Measurements from ENCODE around the gene GPT2. TPM values are rescaled to one million over a fixed set of nuclear protein-coding genes. Genes with fewer than 3 reads are reported as not detected.

Gene GPT2
- total RNA-seq, 1 experiment from 2014 or later = 68.8 TPM

DNA sequence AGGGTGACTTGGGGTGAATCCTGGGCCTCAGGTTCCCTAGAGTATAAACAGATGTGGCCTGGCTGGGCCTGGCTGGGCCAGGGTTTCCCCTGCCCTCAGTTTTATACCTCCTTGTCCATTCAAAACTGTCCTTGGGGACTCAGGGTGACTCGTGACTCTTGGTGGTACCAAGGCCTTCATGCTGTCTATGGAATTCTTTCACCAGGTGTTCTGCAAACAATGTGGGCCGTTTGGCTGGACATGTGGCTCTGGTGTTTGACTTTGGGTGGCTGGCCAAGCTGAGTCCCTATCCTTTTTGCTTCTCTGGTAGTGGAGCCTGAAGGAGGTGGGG lies 3.3 kb downstream of the GPT2 start:
- Histone ChIP-seq H3K79me1 (ENCODE audit: insufficient read depth, low read depth, low read length, poor library complexity, severe bottlenecking) (peaks cover 2% of the 10 kb centered on the region), H4K20me1 (ENCODE audit: control insufficient read depth, insufficient read depth, insufficient read length) (no peaks in the 10 kb centered on the region), H2AK5ac (ENCODE audit: insufficient read length, low read length) (no peak overlapping the region), H3K79me2 (ENCODE audit: insufficient read depth, low read length) (peaks cover 32% of the 10 kb centered on the region; the same call in 1 of the 2 replicates), H3K56ac (ENCODE audit: insufficient read length, low read depth, low read length) (no peak overlapping the region), H2BK20ac (ENCODE audit: low read depth, low read length, poor library complexity, severe bottlenecking) (no peak overlapping the region), H3K18ac (ENCODE audit: insufficient read length, low read depth, low read length) (no peak overlapping the region), H2BK15ac (ENCODE audit: low read depth, low read length) (no peak overlapping the region), H2BK12ac (ENCODE audit: insufficient read length, low read depth, low read length) (no peak overlapping the region), H3K4me1 (ENCODE audit: insufficient read depth, low read length) (peaks cover 8% of the 10 kb centered on the region; the same call in 1 of the 2 replicates), H4K91ac (ENCODE audit: insufficient read length, low read depth, low read length) (no peak overlapping the region), H3T11ph (ENCODE audit: low read length) (no peak overlapping the region), H4K8ac (replicated peaks; ENCODE audit: insufficient read length, low read depth, low read length) (no peak overlapping the region), H3K4me2 (ENCODE audit: insufficient read depth, insufficient read length, low read length) (no peak overlapping the region), H3K4ac (ENCODE audit: low read depth, low read length) (no peak overlapping the region), H3K23ac (ENCODE audit: insufficient read length, low read depth, low read length) (no peak overlapping the region), H3K27me3 (ENCODE audit: insufficient read depth, low read length) (no peaks in the 10 kb centered on the region), H3K27ac (ENCODE audit: insufficient read length, low read depth, low read length) (no peak overlapping the region), H3K9ac (ENCODE audit: extremely low read depth, insufficient read length, low read length) (no peak overlapping the region), H4K5ac (ENCODE audit: insufficient read length, low read depth, low read length) (no peak overlapping the region), H3K9me3 (ENCODE audit: control insufficient read depth, low read depth, low read length) (no peaks in the 10 kb centered on the region), H2BK5ac (ENCODE audit: insufficient read length, low read length) (no peak overlapping the region), H3K14ac (ENCODE audit: insufficient read depth, low read length) (no peak overlapping the region), H3K23me2 (ENCODE audit: insufficient read length, low read depth, low read length, poor library complexity, severe bottlenecking) (peaks cover 11% of the 10 kb centered on the region), H2AFZ (ENCODE audit: low read length) (no peak overlapping the region), H2BK120ac (ENCODE audit: low read depth, low read length, poor library complexity, severe bottlenecking) (no peak overlapping the region)
- DNase-seq = no peak
- peaks cover 30 to 34% of the 10 kb centered on the region in 2 experiments for H3K4me1 Mint-ChIP-seq
- no peak overlapping the region for H3K4me3 Mint-ChIP-seq
- TF ChIP-seq, protein P1, sequence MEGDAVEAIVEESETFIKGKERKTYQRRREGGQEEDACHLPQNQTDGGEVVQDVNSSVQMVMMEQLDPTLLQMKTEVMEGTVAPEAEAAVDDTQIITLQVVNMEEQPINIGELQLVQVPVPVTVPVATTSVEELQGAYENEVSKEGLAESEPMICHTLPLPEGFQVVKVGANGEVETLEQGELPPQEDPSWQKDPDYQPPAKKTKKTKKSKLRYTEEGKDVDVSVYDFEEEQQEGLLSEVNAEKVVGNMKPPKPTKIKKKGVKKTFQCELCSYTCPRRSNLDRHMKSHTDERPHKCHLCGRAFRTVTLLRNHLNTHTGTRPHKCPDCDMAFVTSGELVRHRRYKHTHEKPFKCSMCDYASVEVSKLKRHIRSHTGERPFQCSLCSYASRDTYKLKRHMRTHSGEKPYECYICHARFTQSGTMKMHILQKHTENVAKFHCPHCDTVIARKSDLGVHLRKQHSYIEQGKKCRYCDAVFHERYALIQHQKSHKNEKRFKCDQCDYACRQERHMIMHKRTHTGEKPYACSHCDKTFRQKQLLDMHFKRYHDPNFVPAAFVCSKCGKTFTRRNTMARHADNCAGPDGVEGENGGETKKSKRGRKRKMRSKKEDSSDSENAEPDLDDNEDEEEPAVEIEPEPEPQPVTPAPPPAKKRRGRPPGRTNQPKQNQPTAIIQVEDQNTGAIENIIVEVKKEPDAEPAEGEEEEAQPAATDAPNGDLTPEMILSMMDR (conservative IDR thresholded peaks at IDR 0.05) = no peak
- H3K27me3 Mint-ChIP-seq (ENCODE audit: low read depth) = peaks cover 4% of the 10 kb centered on the region; the same call in 1 of the 2 replicates
- H3K27ac Mint-ChIP-seq = peak overlapping the region in 2 of 3 experiments; percentile 49 to 79; a peak in 2 of 7 replicates
- H3K9me3 Mint-ChIP-seq = no peaks in the 10 kb centered on the region
- no CpG with 5 or more reads among the region's 2 CpGs for WGBS (ENCODE audit: extremely low coverage, insufficient read length, low lambda C conversion rate)
- H3K36me3 Mint-ChIP-seq (ENCODE audit: insufficient read depth in 1 of 3, low read depth in 3 of 3) = peaks cover 21 to 48% (median 40%) of the 10 kb centered on the region in 3 experiments
